HG03103 (cell line): ENCODE measurements around the gene CBLB.

ENCODE experiments used
- ATAC-seq: cut with Tn5 transposase; IDR thresholded peaks from one replicate; pipeline ENCODE4 v1.9.1; 2021; ENCODE audit warnings: low read depth; ENCODE audit not compliant: unreplicated experiment

CBLB gene

GRCh38 chr3:105649480-105649879 is 219.3 kb downstream of the CBLB start:
- no peak for ATAC-seq

GRCh38 chr3:105647047-105647446 is 221.8 kb downstream of the CBLB start:
- ATAC-seq = no peak

GRCh38 chr3:105639131-105639530 is 229.7 kb downstream of the CBLB start:
- ATAC-seq = no peak

GRCh38 chr3:105634708-105635107 is 234.1 kb downstream of the CBLB start:
- ATAC-seq = no peak

- no peak for ATAC-seq
Measured at GRCh38 chr3:105629718-105630117, 239.1 kb downstream of the CBLB start.

- ATAC-seq = no peak
Measured at GRCh38 chr3:105626739-105627138, 242.1 kb downstream of the CBLB start.

- no peak for ATAC-seq
Measured at GRCh38 chr3:105622169-105622568, 246.6 kb downstream of the CBLB start.

- no peak for ATAC-seq
Measured at GRCh38 chr3:105620236-105620635, 248.6 kb downstream of the CBLB start.

- no peak for ATAC-seq
Measured at GRCh38 chr3:105619651-105620050, 249.2 kb downstream of the CBLB start.

GRCh38 chr3:105618556-105618955 is 250.3 kb downstream of the CBLB start:
- ATAC-seq = no peak

- ATAC-seq = no peak
Measured at GRCh38 chr3:105616374-105617121, 252.3 kb downstream of the CBLB start.

GRCh38 chr3:105615814-105616213 is 253.0 kb downstream of the CBLB start:
- no peak for ATAC-seq

- ATAC-seq = no peak
Measured at GRCh38 chr3:105614288-105615030, 254.4 kb downstream of the CBLB start.

GRCh38 chr3:105613120-105613519 is 255.7 kb downstream of the CBLB start:
- ATAC-seq = no peak

GRCh38 chr3:105611304-105612192 is 257.3 kb downstream of the CBLB start:
- ATAC-seq = no peak

GRCh38 chr3:105610473-105610872 is 258.3 kb downstream of the CBLB start:
- no peak for ATAC-seq

- no peak for ATAC-seq
Measured at GRCh38 chr3:105608623-105609022, 260.2 kb downstream of the CBLB start.

- no peak for ATAC-seq
Measured at GRCh38 chr3:105606016-105606415, 262.8 kb downstream of the CBLB start.
